ENCODE results near the gene AFG1L. TPM values are rescaled to one million over a fixed set of nuclear protein-coding genes. Genes with fewer than 3 reads are reported as not detected.

The AFG1L gene
- total RNA-seq, 1 donor: 6.0 TPM

DNA sequence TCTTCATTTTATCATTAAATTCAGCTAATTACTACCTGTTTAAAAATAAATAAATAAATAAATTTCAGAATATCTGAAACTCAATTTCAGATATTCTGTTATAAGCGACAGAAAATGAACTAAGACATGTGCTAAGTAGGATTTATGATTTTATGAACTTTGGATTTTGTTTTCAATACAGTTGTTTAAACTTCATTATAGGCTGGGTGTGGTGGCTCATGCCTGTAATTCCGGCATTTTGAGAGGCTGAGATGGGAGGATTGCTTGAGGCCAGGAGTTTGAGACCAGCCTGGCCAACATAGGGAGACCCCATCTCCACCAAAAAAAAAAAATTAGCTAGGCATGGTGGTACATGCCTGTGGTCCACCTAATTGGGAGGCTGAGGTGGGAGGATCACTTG lies 36.0 kb downstream of the AFG1L start:
- DNase-seq (ENCODE audit: low read depth): no peak
- TF ChIP-seq CTCF (IDR thresholded peaks at IDR 0.05; ENCODE audit: insufficient read depth, low read length): no peak
- no peak overlapping the region for H3K4me3 ChIP-seq (ENCODE audit: low read depth, low read length)

DNA sequence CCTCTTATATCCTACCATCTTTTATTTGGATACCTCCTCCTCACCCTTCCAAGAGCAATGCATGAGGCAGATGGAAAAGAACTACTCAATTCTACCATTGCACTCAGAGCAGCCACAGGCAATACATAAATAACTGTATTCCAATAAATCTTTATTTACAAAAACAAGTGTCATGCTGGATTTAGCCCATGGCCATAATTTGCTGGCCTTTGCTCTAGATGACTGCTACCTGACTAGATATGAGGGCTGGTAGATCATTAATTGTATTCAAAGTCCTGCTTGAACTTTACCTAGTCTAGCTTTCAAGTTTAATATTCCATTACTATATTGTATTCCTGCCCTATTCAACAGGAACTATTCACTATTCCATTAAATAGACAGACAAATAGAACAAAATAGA lies 37.1 kb downstream of the AFG1L start:
- no peak for DNase-seq (ENCODE audit: low read depth)
- TF ChIP-seq CTCF (IDR thresholded peaks at IDR 0.05; ENCODE audit: insufficient read depth, low read length): no peak
- no peak overlapping the region for H3K4me3 ChIP-seq (ENCODE audit: low read depth, low read length)

DNA sequence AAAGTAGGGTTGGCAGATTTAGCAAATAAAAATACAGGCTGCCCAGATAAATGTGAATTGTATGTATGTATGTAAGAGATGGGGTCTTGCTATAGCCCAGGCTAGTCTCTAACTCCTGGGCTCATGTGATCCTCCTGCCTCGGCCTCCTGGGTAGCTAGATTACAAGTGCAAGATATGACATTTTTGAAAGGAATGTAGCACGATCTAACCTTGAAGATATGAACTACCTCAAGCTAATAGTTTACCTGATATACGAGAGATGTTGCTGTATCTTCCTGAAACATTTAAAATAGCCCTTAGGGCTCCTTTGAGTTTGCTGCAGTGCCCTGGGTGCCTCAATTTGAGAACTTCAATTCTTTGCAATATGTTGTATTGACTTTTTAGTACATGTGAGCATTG lies 42.1 kb downstream of the AFG1L start:
- no peak for DNase-seq (ENCODE audit: low read depth)
- H3K4me3 ChIP-seq (ENCODE audit: low read depth, low read length): no peak overlapping the region
- no peak for TF ChIP-seq CTCF (IDR thresholded peaks at IDR 0.05; ENCODE audit: insufficient read depth, low read length)

DNA sequence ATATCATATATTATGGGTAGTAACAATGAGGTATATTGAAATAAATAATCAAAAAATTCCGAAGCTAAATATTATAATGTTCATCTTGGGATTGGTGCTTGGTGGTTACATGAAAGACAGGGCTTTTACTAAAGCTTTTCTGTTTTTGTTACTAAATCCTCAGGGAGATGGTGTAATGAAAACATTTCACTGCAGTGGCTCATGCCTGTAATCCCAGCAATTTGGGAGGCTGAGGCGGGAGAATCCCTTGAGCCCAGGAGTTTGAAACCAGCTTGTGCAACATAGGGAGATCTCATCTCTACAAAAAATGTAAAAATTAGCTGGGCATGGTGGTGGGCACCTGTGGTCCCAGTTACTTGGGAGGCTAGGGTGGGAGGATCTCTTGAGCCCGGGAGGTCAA lies 42.9 kb downstream of the AFG1L start:
- DNase-seq (ENCODE audit: low read depth): no peak
- no peak for TF ChIP-seq CTCF (IDR thresholded peaks at IDR 0.05; ENCODE audit: insufficient read depth, low read length)
- no peak overlapping the region for H3K4me3 ChIP-seq (ENCODE audit: low read depth, low read length)

DNA sequence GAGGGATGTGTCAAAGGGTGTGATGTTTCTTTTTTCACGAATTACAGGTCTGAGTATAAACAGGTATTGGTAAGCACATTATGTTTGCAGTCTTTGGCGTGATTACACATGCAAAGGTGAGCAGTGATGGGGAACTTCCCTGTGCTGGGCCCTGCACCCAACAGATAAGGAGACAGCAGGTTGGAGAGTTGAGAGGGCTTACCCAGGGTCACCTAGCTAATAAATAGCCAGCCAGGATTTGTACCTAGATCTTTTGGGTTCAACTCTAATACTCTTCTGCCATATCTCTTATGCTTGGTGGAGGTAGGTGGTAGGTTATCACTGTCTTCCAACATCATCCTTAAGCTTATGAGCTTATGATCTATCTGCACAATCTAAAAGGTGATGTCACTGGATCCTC lies 46.5 kb downstream of the AFG1L start:
- no peak for DNase-seq (ENCODE audit: low read depth)
- no peak for TF ChIP-seq CTCF (IDR thresholded peaks at IDR 0.05; ENCODE audit: insufficient read depth, low read length)
- no peak overlapping the region for H3K4me3 ChIP-seq (ENCODE audit: low read depth, low read length)

GRCh38 chr6:108343894-108344293 lies 49.0 kb downstream of the AFG1L start:
- DNase-seq (ENCODE audit: low read depth): no peak
- H3K4me3 ChIP-seq (ENCODE audit: low read depth, low read length): no peak overlapping the region
- no peak for TF ChIP-seq CTCF (IDR thresholded peaks at IDR 0.05; ENCODE audit: insufficient read depth, low read length)

GRCh38 chr6:108348655-108349349 lies 53.9 kb downstream of the AFG1L start:
- TF ChIP-seq CTCF (IDR thresholded peaks at IDR 0.05; ENCODE audit: insufficient read depth, low read length): no peak
- no peak for DNase-seq (ENCODE audit: low read depth)
- no peak overlapping the region for H3K4me3 ChIP-seq (ENCODE audit: low read depth, low read length)

All from fibroblast of the aortic adventitia (primary cell).